HEK293T (cell line): ENCODE measurements around the gene SEMA5A.

Source experiments
- FOXM1 ChIP-seq: fragments of 450-650 bp; IDR thresholded peaks from 2 replicates; pipeline ENCODE4 v1.6.1; 2017; ENCODE audit warnings: mild to moderate bottlenecking, borderline replicate concordance
- HDGF ChIP-seq: fragments of 450-650 bp; IDR thresholded peaks from 2 replicates; pipeline ENCODE4 v1.6.1; 2017; ENCODE audit warnings: antibody characterized with exemption, borderline replicate concordance

GRCh38 chr5:9186069-9186468, 359.8 kb downstream of the SEMA5A start:
- TF ChIP-seq FOXM1, result no peak
- TF ChIP-seq HDGF, result no peak
